IMR-90 (cell line): ENCODE results near the gene PRKN. TPM values are rescaled to one million over a fixed set of nuclear protein-coding genes. Genes with fewer than 3 reads are reported as not detected.

Source experiments
- ATAC-seq: fragments of 200-7000 bp; cut with Tn5 transposase; 2 replicates; pipeline ENCODE4 v1.9.1; 2020; ENCODE audit warnings: low read depth, mild to moderate bottlenecking, moderate library complexity
- BruUV-seq: library from RNA; stranded (reverse); fragments of 400-500 nt; replicated peaks from 2 replicates; lab custom pipeline; 2021; lab: Mats Ljungman, UMichigan
- CTCF ChIA-PET: fragments of 300-600 bp; formaldehyde crosslinking; extraction: SDS; loops from one replicate; lab custom pipeline; 2021; ENCODE audit warnings: antibody characterized with exemption; lab: Yijun Ruan, JAX
- POLR2A ChIA-PET: fragments of 300-600 bp; sonication (Branson Sonifier 250); formaldehyde crosslinking; loops from one replicate; lab custom pipeline; 2022; ENCODE audit warnings: antibody characterized with exemption; ENCODE audit not compliant: unreplicated experiment; lab: Charles Lee
- DNase-seq: peaks from one replicate; pipeline ENCODE4 v3.0.0; 2013
- H2AFZ ChIP-seq: replicated peaks from 2 replicates; pipeline ENCODE3; 2013; ENCODE audit warnings: low read length, mild to moderate bottlenecking; ENCODE audit not compliant: poor library complexity
- H2AK5ac ChIP-seq: 2 replicates; pipeline ENCODE4 v1.6.1; 2013; ENCODE audit warnings: low read depth, low read length, inconsistent platforms
- H2AK9ac ChIP-seq: replicated peaks from 2 replicates; pipeline ENCODE3; 2013; ENCODE audit warnings: mild to moderate bottlenecking, low read depth, low read length, moderate library complexity; ENCODE audit not compliant: poor library complexity
- H2BK120ac ChIP-seq: 2 replicates; pipeline ENCODE4 v1.6.1; 2013; ENCODE audit warnings: low read depth, low read length, inconsistent platforms
- H2BK15ac ChIP-seq: 3 replicates; pipeline ENCODE4 v1.6.1; 2013; ENCODE audit warnings: low read depth, low read length, inconsistent platforms
- H2BK20ac ChIP-seq: 2 replicates; pipeline ENCODE4 v1.6.1; 2013; ENCODE audit warnings: low read depth, mild to moderate bottlenecking, inconsistent platforms, low read length, moderate library complexity
- H2BK5ac ChIP-seq: 2 replicates; pipeline ENCODE4 v1.6.1; 2013; ENCODE audit warnings: mild to moderate bottlenecking, low read depth, low read length, inconsistent platforms; ENCODE audit not compliant: poor library complexity, severe bottlenecking
- H3K14ac ChIP-seq: replicated peaks from 2 replicates; pipeline ENCODE4 v1.6.1; 2013; ENCODE audit warnings: low read depth, low read length, inconsistent platforms
- H3K18ac ChIP-seq: 2 replicates; pipeline ENCODE4 v1.6.1; 2013; ENCODE audit warnings: low read depth, low read length, control low read depth
- H3K23ac ChIP-seq: 2 replicates; pipeline ENCODE4 v1.6.1; 2013; ENCODE audit warnings: low read depth, low read length, inconsistent platforms
- H3K27ac ChIP-seq: 2 replicates; pipeline ENCODE4 v1.5.1; 2013; ENCODE audit warnings: mild to moderate bottlenecking, control low read depth, low read length; ENCODE audit not compliant: insufficient read depth
- H3K27me3 ChIP-seq: 2 replicates; pipeline ENCODE4 v1.6.1; 2013; ENCODE audit warnings: low read length; ENCODE audit not compliant: control insufficient read depth, insufficient read depth
- H3K36me3 ChIP-seq: 2 replicates; pipeline ENCODE4 v1.6.1; 2013; ENCODE audit warnings: low read length, mixed read lengths; ENCODE audit not compliant: control insufficient read depth, insufficient read depth
- H3K4ac ChIP-seq: 2 replicates; pipeline ENCODE4 v1.6.1; 2013; ENCODE audit warnings: low read depth, low read length, inconsistent platforms
- H3K4me1 ChIP-seq: 2 replicates; pipeline ENCODE4 v1.6.1; 2013; ENCODE audit warnings: low read length, mixed read lengths; ENCODE audit not compliant: control insufficient read depth, insufficient read depth
- H3K4me2 ChIP-seq: 2 replicates; pipeline ENCODE4 v1.6.1; 2013; ENCODE audit warnings: low read depth, mild to moderate bottlenecking, control low read depth, low read length, moderate library complexity
- H3K4me3 ChIP-seq: 2 replicates; pipeline ENCODE4 v1.5.1; 2013; ENCODE audit warnings: low read depth, mild to moderate bottlenecking, control low read depth, low read length, moderate library complexity; ENCODE audit not compliant: insufficient read depth
- H3K56ac ChIP-seq: 2 replicates; pipeline ENCODE4 v1.6.1; 2013; ENCODE audit warnings: low read length, inconsistent platforms; ENCODE audit not compliant: insufficient read depth; ENCODE audit errors: extremely low read depth
- H3K79me1 ChIP-seq, 2 experiments: 2 replicates each; pipeline ENCODE4 v1.6.1; 2013; ENCODE audit warnings: low read length in 2 of 2, inconsistent platforms in 1 of 2, low read depth in 1 of 2
- H3K9ac ChIP-seq: 2 replicates; pipeline ENCODE4 v1.6.1; 2013; ENCODE audit warnings: low read depth, low read length, control low read depth
- H3K9me1 ChIP-seq: 2 replicates; pipeline ENCODE4 v1.6.1; 2013; ENCODE audit warnings: low read length, inconsistent platforms; ENCODE audit not compliant: insufficient read depth
- H3K9me3 ChIP-seq: 2 replicates; pipeline ENCODE4 v1.6.1; 2013; ENCODE audit warnings: low read length; ENCODE audit not compliant: control insufficient read depth, insufficient read depth
- H4K20me1 ChIP-seq: 2 replicates; pipeline ENCODE4 v1.6.1; 2013; ENCODE audit warnings: low read length, inconsistent platforms; ENCODE audit not compliant: insufficient read depth
- H4K5ac ChIP-seq: 2 replicates; pipeline ENCODE4 v1.6.1; 2013; ENCODE audit warnings: mild to moderate bottlenecking, low read depth, low read length, control low read depth
- H4K8ac ChIP-seq, 2 experiments: 2 replicates each; pipeline ENCODE4 v1.6.1; 2013; ENCODE audit warnings: low read depth in 2 of 2, low read length in 2 of 2, control low read depth in 1 of 2, inconsistent platforms in 1 of 2
- H4K91ac ChIP-seq: 2 replicates; pipeline ENCODE4 v1.6.1; 2013; ENCODE audit warnings: low read depth, low read length, inconsistent platforms; ENCODE audit not compliant: insufficient read depth
- CEBPB ChIP-seq: IDR thresholded peaks from 2 replicates; pipeline ENCODE4 v1.6.1; 2012; ENCODE audit warnings: low read depth, low read length, improper control_type of control experiment
- CHD1 ChIP-seq: IDR thresholded peaks from 2 replicates; pipeline ENCODE4 v1.6.1; 2012; ENCODE audit warnings: low read depth, low read length, improper control_type of control experiment
- MAFK ChIP-seq: IDR thresholded peaks from 2 replicates; pipeline ENCODE4 v1.6.1; 2012; ENCODE audit warnings: low read depth, low read length, improper control_type of control experiment
- MAZ ChIP-seq: IDR thresholded peaks from 2 replicates; pipeline ENCODE4 v1.6.1; 2012; ENCODE audit warnings: low read depth, mild to moderate bottlenecking, low read length, improper control_type of control experiment, moderate library complexity, borderline replicate concordance
- RAD21 ChIP-seq: IDR thresholded peaks from 2 replicates; pipeline ENCODE4 v1.6.1; 2012; ENCODE audit warnings: low read length, improper control_type of control experiment
- RFX5 ChIP-seq: IDR thresholded peaks from 2 replicates; pipeline ENCODE4 v1.8.0; 2012; ENCODE audit warnings: low read depth, mild to moderate bottlenecking, low read length, moderate library complexity
- SMC3 ChIP-seq: fragments of 150-350 bp; IDR thresholded peaks from 2 replicates; pipeline ENCODE4 v1.6.1; 2016; ENCODE audit warnings: low read depth, mild to moderate bottlenecking, antibody characterized with exemption, low read length, moderate library complexity
- WGBS, 2 experiments: methylation state at CpG; one replicate each; pipeline versions ENCODE4 v1.1.5 to v1.1.7; 2013; ENCODE audit warnings: missing lambda C conversion rate in 2 of 2; ENCODE audit not compliant: insufficient read length in 1 of 2; ENCODE audit errors: extremely low coverage in 2 of 2; 5-methylcytosine and 5-hydroxymethylcytosine counted together
- dilution Hi-C: fragments of 300-500 bp; cut with HindIII; formaldehyde crosslinking; loops from one replicate; pipeline ENCODE4 v1.14.3; 2018; ENCODE audit warnings: low sequenced_read_pairs; ENCODE audit not compliant: unreplicated experiment
- in situ Hi-C: fragments of 300-500 bp; cut with MboI; formaldehyde crosslinking; loops from 3 replicates; pipeline ENCODE4 v1.14.3; 2019; ENCODE audit warnings: low sequenced_read_pairs, inconsistent platforms, mixed read lengths
- intact Hi-C: fragments of 100-400 bp; cut with micrococcal nuclease; formaldehyde crosslinking; loops from 2 replicates; pipeline ENCODE4 v1.10.0; 2022
- polyA plus RNA-seq, 3 experiments: library from polyadenylated mRNA; depleted of rRNA; stranded (reverse); fragments of >200 nt; gene quantifications; 2 replicates each; pipeline ENCODE4 v1.2.3, GENCODE V29; 2012; ENCODE audit warnings: low replicate concordance in 1 of 3
- total RNA-seq: library from RNA; depleted of rRNA; stranded (reverse); fragments of >200 nt; gene quantifications from 2 replicates; pipeline ENCODE4 v1.2.3, GENCODE V29; 2012

PRKN gene
- total and polyA plus RNA-seq, 2 of the 4 experiments (the other 2 are of a cell fraction) = 0.15 to 0.18 TPM

- in situ Hi-C loops (no loop called here), intact Hi-C loops (no loop called here), dilution Hi-C loops (no loop called here)
- H2BK120ac ChIP-seq = no peak overlapping the region
- H2AK9ac ChIP-seq = no peak overlapping the region
- H2BK5ac ChIP-seq = no peak overlapping the region
- no TSS peak for BruUV-seq
- WGBS, 2 experiments = no CpG with 5 or more reads among the region's 2 CpGs
- H3K4me2 ChIP-seq = no peak overlapping the region
- H3K27me3 ChIP-seq = no peaks in the 10 kb centered on the region
- H3K56ac ChIP-seq = no peak overlapping the region
- H3K79me1 ChIP-seq = no peaks in the 10 kb centered on the region
- H4K20me1 ChIP-seq = no peaks in the 10 kb centered on the region
- H3K36me3 ChIP-seq = no peaks in the 10 kb centered on the region
- H2BK20ac ChIP-seq = no peak overlapping the region
- H2BK15ac ChIP-seq = no peak overlapping the region
- H4K8ac ChIP-seq = no peak overlapping the region
- H3K9me3 ChIP-seq = peaks cover 24% of the 10 kb centered on the region
- no peak overlapping the region for H3K4ac ChIP-seq
- H3K27ac ChIP-seq = no peak overlapping the region
- TF ChIP-seq MAZ (no peak), RFX5 (no peak), CEBPB (no peak), MAFK (no peak), SMC3 (no peak), CHD1 (no peak), RAD21 (no peak)
- no peaks in the 10 kb centered on the region for H3K9me1 ChIP-seq
- H3K9ac ChIP-seq = no peak overlapping the region
- no peak overlapping the region for H2AK5ac ChIP-seq
- no peak for DNase-seq
- no peaks in the 10 kb centered on the region for H3K4me1 ChIP-seq
- H3K4me3 ChIP-seq = no peak overlapping the region
- no peak overlapping the region for H2AFZ ChIP-seq
- POLR2A ChIA-PET = no interaction called here
- no peak overlapping the region for H3K18ac ChIP-seq
- no peak overlapping the region for H4K91ac ChIP-seq
- ATAC-seq = no peak
- CTCF ChIA-PET = no interaction called here
- no peak overlapping the region for H3K14ac ChIP-seq
- H4K5ac ChIP-seq = no peak overlapping the region
- H3K23ac ChIP-seq = no peak overlapping the region
These were observed 836.0 kb downstream of the PRKN start for GRCh38 chr6:161891542-161891941.
